GM19035 (cell line): Measurements from ENCODE around the gene CCDC86.
"Not testable (repeated sequence)": the region's sequence is repeated elsewhere in the genome, so short reads cannot be mapped to it uniquely, and the experiment has no call there.

Experiments used
- ATAC-seq: cut with Tn5 transposase; IDR thresholded peaks from one replicate; pipeline ENCODE4 v1.9.1; 2021; ENCODE audit not compliant: unreplicated experiment

The CCDC86 gene

GRCh38 chr11:60841797-60842667, at the start of gene CCDC86:
CCDC86 (plus strand) TSS chr11:60842113; CDS start chr11:60842125, 12 bp downstream.
- peak; percentile 77 for ATAC-seq

- no peak for ATAC-seq
Measured at GRCh38 chr11:60792521-60792920, 49.4 kb upstream of the CCDC86 start.

- no peak for ATAC-seq
Measured at GRCh38 chr11:60795291-60795690, 46.6 kb upstream of the CCDC86 start.

- no peak for ATAC-seq
Measured at GRCh38 chr11:60797846-60798630, 43.9 kb upstream of the CCDC86 start.

DNA sequence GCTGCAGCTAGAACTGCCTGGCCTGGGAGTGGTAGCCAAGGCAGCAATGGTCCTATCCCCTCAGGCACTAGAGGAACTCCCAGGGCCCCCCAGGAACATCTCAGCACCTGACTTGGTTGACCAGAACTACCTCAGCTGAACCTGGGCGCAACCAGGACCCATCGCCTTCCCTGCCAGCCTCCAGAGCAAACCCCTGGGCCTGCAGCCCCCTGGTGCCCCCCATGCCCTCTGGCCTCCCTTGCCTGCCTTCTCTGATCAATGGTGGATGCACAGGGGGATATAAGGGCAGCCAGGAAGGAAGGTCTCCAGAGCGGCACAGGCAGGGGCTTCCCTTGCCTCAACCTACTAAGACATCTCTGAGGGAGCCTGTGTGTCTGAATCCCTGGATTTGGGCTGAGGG, 43.3 kb upstream of the CCDC86 start:
- no peak for ATAC-seq

GRCh38 chr11:60801194-60801593, 40.7 kb upstream of the CCDC86 start:
- no peak for ATAC-seq

GRCh38 chr11:60803273-60803936, 38.5 kb upstream of the CCDC86 start:
- no peak for ATAC-seq

DNA sequence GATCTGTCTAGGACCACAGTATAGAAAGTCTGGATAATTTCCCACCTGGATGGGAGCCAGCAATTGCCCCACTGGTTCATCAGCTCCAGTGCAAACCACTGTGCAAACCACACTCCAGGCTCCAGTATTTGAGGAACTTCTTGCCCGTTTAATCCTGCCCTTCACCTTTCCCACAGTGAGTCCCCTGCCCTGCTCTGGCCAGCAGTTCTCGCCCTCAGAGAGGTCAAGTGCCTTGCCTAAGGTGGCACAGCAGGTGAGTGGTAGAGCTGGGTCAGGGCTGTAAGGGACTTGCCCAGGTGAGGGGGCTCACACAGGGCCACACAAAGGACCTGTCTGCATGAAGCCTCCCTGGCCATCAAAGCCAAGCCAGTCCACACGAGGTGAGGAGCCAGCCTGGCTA, 32.7 kb upstream of the CCDC86 start:
- ATAC-seq: no peak

GRCh38 chr11:60809691-60810090, 32.2 kb upstream of the CCDC86 start:
- no peak for ATAC-seq

DNA sequence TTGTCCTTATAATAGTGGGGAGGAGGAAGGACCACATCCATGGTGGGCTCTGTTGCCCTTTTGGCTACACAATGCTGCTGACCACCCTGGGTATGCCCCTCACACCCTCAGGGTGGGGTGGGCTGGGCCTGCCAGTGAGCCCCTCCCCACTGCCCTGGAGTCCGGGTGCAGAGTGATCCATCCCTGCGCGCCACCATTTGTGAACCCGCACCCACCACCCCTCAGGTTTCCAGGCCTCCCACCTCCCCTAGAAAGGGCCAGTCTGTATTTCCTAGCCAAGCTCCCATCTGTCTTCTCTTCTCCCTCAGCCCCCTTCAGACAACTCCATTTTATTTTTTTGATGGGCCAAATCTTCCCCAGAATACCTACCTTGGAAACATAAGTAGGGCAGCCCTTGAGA, 31.8 kb upstream of the CCDC86 start:
- no peak for ATAC-seq

GRCh38 chr11:60810569-60810968, 31.3 kb upstream of the CCDC86 start:
- no peak for ATAC-seq

DNA sequence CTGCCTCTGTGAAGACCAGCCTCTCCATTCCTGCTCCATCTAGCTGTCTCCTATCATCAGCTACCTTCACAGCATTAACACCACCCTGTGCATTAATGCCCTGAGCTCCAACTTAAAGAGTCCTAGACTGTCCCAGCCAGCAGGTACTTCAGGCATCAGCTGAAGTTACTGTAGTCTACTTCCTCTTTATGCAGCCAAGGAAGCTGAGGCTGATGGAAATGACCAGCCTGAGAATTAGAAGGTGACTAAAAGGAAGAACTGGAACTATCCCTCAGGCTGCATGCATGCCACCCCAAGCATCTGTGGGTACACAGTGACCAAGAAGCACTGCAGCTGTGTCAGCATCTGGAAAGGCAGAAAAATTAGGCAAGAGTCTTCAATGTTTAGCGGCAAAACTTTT, 28.6 kb upstream of the CCDC86 start:
- no peak for ATAC-seq

DNA sequence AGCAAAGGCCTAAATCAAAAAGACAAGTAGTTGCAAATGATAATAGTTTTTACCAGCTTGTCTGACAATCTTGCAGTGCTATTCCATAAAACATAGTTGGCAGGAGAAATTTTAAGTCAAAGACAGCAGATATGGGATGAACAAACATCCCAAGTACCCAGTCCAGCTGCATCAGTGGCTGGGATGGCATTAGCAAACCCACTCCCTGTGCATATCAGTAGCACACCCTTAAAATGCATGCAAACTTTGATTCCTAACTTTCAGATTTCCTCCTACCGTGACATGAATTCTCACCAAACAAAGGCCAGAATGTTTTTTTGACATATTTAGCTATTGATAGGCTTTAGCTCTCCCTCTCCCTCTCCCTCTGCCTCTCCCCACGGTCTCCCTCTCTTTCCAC, 27.8 kb upstream of the CCDC86 start:
- ATAC-seq: no peak

- ATAC-seq: no peak
Measured at GRCh38 chr11:60816590-60817157, 25.2 kb upstream of the CCDC86 start.

GRCh38 chr11:60818057-60818456, 23.9 kb upstream of the CCDC86 start:
- ATAC-seq: no peak

GRCh38 chr11:60821827-60822599, 19.9 kb upstream of the CCDC86 start:
- no peak for ATAC-seq

- ATAC-seq: not testable (repeated sequence)
Measured at GRCh38 chr11:60823745-60824306, 18.1 kb upstream of the CCDC86 start.

- ATAC-seq: no peak
Measured at GRCh38 chr11:60825118-60825517, 16.8 kb upstream of the CCDC86 start.

GRCh38 chr11:60825790-60826189, 16.1 kb upstream of the CCDC86 start:
- ATAC-seq: no peak

DNA sequence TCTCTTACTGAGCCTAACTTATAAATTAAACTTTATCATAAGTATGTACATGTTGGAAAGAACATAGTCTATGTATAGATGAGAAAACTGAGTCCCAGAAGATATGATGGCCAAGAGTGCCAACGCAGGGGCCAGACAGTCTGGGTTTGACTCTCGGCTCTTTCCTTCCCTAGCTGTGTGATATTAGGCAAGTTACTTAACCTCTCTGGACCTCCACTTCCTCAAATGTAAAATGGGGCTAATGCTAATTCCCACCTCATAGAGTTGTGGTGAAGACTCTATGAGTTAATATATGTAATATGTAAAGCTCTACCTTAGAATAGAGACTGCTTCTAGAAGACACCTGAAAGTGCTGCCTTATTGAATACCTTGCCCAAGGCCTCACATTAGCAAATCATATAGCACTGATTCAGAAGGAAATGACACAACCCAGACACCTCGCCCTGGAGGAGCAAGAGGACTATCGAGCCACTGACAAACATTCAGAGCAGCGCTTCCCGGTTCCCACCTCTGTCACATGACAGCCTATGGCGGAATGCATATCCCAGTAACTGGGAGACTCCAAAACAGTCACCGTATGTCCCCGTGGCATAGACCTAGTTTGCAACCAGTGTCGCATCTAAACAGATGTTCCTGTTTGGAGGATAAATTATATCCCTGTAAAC, 11.3 kb upstream of the CCDC86 start:
- ATAC-seq: no peak
